Panc1 (cell line): ENCODE data around the gene ADARB1. TPM values are rescaled to one million over a fixed set of nuclear protein-coding genes. Genes with fewer than 3 reads are reported as not detected.

Experiments
- ATAC-seq: fragments of 200-7000 bp; cut with Tn5 transposase; 2 replicates; pipeline ENCODE4 v1.9.1; 2020; ENCODE audit warnings: mild to moderate bottlenecking, moderate library complexity
- BruUV-seq: library from RNA; stranded (reverse); fragments of 400-500 nt; replicated peaks from 2 replicates; lab custom pipeline; 2021; lab: Mats Ljungman, UMichigan
- CTCF ChIA-PET: fragments of 300-600 bp; sonication (Branson Sonifier 250); formaldehyde crosslinking; loops from one replicate; lab custom pipeline; 2022; ENCODE audit warnings: antibody characterized with exemption; lab: Charles Lee
- POLR2A ChIA-PET: fragments of 300-600 bp; sonication (Branson Sonifier 250); formaldehyde crosslinking; loops from one replicate; lab custom pipeline; 2022; ENCODE audit warnings: antibody characterized with exemption; lab: Charles Lee
- DNase-seq: peaks from one replicate; pipeline ENCODE4 v3.0.0-alpha.2; 2010; ENCODE audit warnings: low read depth, low spot score
- H3K27ac ChIP-seq: 2 replicates; pipeline ENCODE4 v1.5.1; 2011; ENCODE audit warnings: mild to moderate bottlenecking, low read length, inconsistent platforms
- H3K27me3 ChIP-seq: fragments of 200-500 bp; sonication (Bioruptor generic); 2 replicates; pipeline ENCODE4 v1.6.0; 2014; ENCODE audit warnings: low read length, inconsistent platforms; ENCODE audit not compliant: control insufficient read depth, insufficient read depth
- H3K36me3 ChIP-seq: fragments of 200-500 bp; sonication (Bioruptor generic); 2 replicates; pipeline ENCODE4 v1.5.1; 2014; ENCODE audit warnings: inconsistent platforms, mild to moderate bottlenecking, low read length, moderate library complexity; ENCODE audit not compliant: control insufficient read depth, insufficient read depth
- H3K4me1 ChIP-seq: 2 replicates; pipeline ENCODE4 v1.5.1; 2011; ENCODE audit warnings: inconsistent platforms, mild to moderate bottlenecking, low read length, moderate library complexity; ENCODE audit not compliant: control insufficient read depth, insufficient read depth
- H3K4me3 ChIP-seq, 2 experiments: 2 replicates each; pipeline ENCODE4 v1.5.1; 2011 to 2012; ENCODE audit warnings: low read depth in 2 of 2, low read length in 2 of 2, mild to moderate bottlenecking in 2 of 2, inconsistent platforms in 1 of 2, moderate library complexity in 1 of 2
- H3K9me3 ChIP-seq: fragments of 200-500 bp; sonication (Bioruptor generic); 2 replicates; pipeline ENCODE4 v1.5.1; 2014; ENCODE audit warnings: low read depth, mild to moderate bottlenecking, inconsistent platforms, low read length, moderate library complexity; ENCODE audit not compliant: control insufficient read depth, insufficient read depth
- CTCF ChIP-seq: fragments of 450-650 bp; IDR thresholded peaks from 2 replicates; pipeline ENCODE4 v1.5.1; 2017; ENCODE audit warnings: mild to moderate bottlenecking
- POLR2AphosphoS5 ChIP-seq: IDR thresholded peaks from 2 replicates; pipeline ENCODE4 v1.6.1; 2012; ENCODE audit warnings: mild to moderate bottlenecking, low read depth, low read length, moderate library complexity
- SIN3A ChIP-seq: IDR thresholded peaks from 2 replicates; pipeline ENCODE4 v1.6.1; 2012; ENCODE audit warnings: low read depth, mild to moderate bottlenecking, low read length, moderate library complexity, borderline replicate concordance; ENCODE audit not compliant: insufficient read depth
- TCF7L2 ChIP-seq: IDR thresholded peaks from 2 replicates; pipeline ENCODE4 v1.6.1; 2011; ENCODE audit warnings: mild to moderate bottlenecking, low read depth, low read length, inconsistent platforms
- in situ Hi-C: cut with HindIII; loops from 2 replicates; pipeline ENCODE4 v1.10.0; 2016; ENCODE audit warnings: low sequenced_read_pairs, low pct_unique_long_range_greater_than_20kb
- intact Hi-C: fragments of 100-400 bp; cut with micrococcal nuclease; formaldehyde crosslinking; loops from one replicate; pipeline ENCODE4 v1.10.0; 2022; ENCODE audit not compliant: unreplicated experiment
- total RNA-seq: library from RNA; stranded (reverse); gene quantifications from one replicate; pipeline ENCODE4 v1.2.1, GENCODE V29; 2021; ENCODE audit not compliant: unreplicated experiment
- TF ChIP-seq, protein P1 (sequence below), 2 experiments: IDR thresholded peaks; 2 replicates each; pipeline ENCODE4 v1.6.1; 2011 to 2012; ENCODE audit warnings: low read depth in 2 of 2, control low read depth in 1 of 2, low read length in 1 of 2, mild to moderate bottlenecking in 1 of 2, moderate library complexity in 1 of 2; ENCODE audit not compliant: insufficient read depth in 1 of 2

The ADARB1 gene
- total RNA-seq, 1 experiment from 2014 or later, result 15.0 TPM

GRCh38 chr21:45040739-45041138 lies 33.6 kb upstream of the ADARB1 start:
- in situ Hi-C loops (no loop called here), intact Hi-C loops (no loop called here)
- Histone ChIP-seq H3K4me3 (no peak overlapping the region), H3K4me1 (no peaks in the 10 kb centered on the region), H3K27me3 (no peaks in the 10 kb centered on the region), H3K9me3 (no peaks in the 10 kb centered on the region), H3K27ac (no peak overlapping the region), H3K36me3 (no peaks in the 10 kb centered on the region)
- TF ChIP-seq SIN3A (no peak), CTCF (no peak), POLR2AphosphoS5 (no peak), TCF7L2 (no peak)
- TF ChIP-seq, protein P1, sequence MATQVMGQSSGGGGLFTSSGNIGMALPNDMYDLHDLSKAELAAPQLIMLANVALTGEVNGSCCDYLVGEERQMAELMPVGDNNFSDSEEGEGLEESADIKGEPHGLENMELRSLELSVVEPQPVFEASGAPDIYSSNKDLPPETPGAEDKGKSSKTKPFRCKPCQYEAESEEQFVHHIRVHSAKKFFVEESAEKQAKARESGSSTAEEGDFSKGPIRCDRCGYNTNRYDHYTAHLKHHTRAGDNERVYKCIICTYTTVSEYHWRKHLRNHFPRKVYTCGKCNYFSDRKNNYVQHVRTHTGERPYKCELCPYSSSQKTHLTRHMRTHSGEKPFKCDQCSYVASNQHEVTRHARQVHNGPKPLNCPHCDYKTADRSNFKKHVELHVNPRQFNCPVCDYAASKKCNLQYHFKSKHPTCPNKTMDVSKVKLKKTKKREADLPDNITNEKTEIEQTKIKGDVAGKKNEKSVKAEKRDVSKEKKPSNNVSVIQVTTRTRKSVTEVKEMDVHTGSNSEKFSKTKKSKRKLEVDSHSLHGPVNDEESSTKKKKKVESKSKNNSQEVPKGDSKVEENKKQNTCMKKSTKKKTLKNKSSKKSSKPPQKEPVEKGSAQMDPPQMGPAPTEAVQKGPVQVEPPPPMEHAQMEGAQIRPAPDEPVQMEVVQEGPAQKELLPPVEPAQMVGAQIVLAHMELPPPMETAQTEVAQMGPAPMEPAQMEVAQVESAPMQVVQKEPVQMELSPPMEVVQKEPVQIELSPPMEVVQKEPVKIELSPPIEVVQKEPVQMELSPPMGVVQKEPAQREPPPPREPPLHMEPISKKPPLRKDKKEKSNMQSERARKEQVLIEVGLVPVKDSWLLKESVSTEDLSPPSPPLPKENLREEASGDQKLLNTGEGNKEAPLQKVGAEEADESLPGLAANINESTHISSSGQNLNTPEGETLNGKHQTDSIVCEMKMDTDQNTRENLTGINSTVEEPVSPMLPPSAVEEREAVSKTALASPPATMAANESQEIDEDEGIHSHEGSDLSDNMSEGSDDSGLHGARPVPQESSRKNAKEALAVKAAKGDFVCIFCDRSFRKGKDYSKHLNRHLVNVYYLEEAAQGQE (IDR thresholded peaks at IDR 0.05; ENCODE audit: insufficient read depth in 1 of 2, low read depth in 2 of 2, low read length in 1 of 2), result no peak
- DNase-seq (no peak), ATAC-seq (no peak)
- ChIA-PET POLR2A (no interaction called here), CTCF (no interaction called here)
- no TSS peak for BruUV-seq

DNA sequence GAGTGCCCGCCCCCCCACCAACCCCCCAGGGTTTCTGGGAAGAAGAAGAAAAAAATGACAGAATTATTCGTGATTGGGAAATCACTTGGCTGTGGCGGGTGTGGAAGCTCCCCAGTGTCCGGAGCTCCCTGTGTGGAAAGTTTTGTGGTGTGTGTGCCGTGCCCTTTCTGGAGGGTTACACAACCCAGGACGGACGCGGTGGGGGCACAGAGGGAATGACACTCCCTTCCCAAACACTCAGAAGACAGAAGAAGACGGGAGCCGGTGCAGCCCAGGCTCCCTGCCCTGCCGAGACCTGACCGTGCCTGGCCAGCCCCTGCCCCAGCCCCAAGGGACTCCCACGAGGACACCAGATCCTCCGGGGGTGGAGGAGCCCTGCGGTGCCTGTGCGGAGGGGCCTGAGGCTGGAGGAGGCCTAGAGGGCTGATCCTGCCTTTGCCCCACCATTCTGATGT lies 33.0 kb upstream of the ADARB1 start:
- Histone ChIP-seq H3K4me1 (no peaks in the 10 kb centered on the region), H3K9me3 (no peaks in the 10 kb centered on the region), H3K27ac (no peak overlapping the region), H3K27me3 (no peaks in the 10 kb centered on the region), H3K36me3 (no peaks in the 10 kb centered on the region), H3K4me3 (no peak overlapping the region)
- BruUV-seq, result no TSS peak
- DNase-seq, result no peak
- TF ChIP-seq, protein P1 (IDR thresholded peaks at IDR 0.05; ENCODE audit: insufficient read depth in 1 of 2, low read depth in 2 of 2, low read length in 1 of 2), result no peak
- TF ChIP-seq CTCF, result no peak
- TF ChIP-seq SIN3A, result no peak
- no peak for TF ChIP-seq TCF7L2
- no peak for TF ChIP-seq POLR2AphosphoS5
- in situ Hi-C loops (no loop called here), intact Hi-C loops (no loop called here)
- no peak for ATAC-seq
- ChIA-PET CTCF (no interaction called here), POLR2A (no interaction called here)
